Bone marrow (tissue), 2 donors: Measurements from ENCODE around the gene IFI6.
"Not testable (repeated sequence)": the region's sequence is repeated elsewhere in the genome, so short reads cannot be mapped to it uniquely, and the experiment has no call there.

Source experiments
- DNase-seq, 2 donors: peaks; one replicate each; lab custom pipeline; 2025; lab: John Stamatoyannopoulos, UW

The IFI6 gene, protein sequence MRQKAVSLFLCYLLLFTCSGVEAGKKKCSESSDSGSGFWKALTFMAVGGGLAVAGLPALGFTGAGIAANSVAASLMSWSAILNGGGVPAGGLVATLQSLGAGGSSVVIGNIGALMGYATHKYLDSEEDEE

DNA sequence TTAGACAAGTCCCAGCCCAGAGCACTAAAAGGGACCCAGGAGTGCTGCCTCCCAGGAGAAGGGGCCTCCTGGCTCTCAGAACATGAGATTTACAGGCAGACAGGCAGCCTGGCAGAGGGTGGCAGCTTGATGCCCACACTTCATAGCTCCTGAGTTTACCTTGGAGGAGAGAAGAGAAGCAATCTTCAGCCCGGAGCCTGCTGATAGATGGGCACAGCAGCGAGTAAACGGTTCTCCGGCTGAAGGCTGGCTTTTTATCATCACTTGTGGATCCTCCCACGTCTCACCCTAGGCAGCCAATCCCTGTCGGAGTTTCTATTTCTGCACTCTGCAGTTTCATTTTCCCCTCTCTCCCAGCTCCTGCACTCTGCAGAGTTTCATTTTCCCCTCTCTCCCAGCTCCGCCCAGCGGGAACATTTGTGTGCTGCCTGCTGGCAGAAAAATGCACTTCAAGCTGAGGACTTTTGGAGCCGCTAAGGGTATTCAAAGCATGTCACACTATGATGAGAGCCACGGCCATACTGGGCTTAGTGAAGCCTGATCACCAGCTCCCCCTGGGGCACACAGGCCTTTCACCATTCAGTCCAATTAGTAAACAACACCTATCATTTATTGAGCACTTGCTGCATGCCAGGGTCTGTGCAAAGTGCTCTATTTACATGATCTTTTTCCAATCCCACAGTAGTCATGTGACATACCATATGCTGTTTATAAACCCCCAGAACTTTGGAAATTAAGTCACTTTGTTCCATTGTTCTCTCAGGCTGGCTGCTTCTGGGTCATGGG, at the start of gene IFI6:
TSS of gene IFI6 (minus strand) at position 229 of the 786 bp plus-strand sequence. CDS start 2,878 bp downstream, outside the sequence.
- peak; percentile 37 to 97 for DNase-seq

DNA sequence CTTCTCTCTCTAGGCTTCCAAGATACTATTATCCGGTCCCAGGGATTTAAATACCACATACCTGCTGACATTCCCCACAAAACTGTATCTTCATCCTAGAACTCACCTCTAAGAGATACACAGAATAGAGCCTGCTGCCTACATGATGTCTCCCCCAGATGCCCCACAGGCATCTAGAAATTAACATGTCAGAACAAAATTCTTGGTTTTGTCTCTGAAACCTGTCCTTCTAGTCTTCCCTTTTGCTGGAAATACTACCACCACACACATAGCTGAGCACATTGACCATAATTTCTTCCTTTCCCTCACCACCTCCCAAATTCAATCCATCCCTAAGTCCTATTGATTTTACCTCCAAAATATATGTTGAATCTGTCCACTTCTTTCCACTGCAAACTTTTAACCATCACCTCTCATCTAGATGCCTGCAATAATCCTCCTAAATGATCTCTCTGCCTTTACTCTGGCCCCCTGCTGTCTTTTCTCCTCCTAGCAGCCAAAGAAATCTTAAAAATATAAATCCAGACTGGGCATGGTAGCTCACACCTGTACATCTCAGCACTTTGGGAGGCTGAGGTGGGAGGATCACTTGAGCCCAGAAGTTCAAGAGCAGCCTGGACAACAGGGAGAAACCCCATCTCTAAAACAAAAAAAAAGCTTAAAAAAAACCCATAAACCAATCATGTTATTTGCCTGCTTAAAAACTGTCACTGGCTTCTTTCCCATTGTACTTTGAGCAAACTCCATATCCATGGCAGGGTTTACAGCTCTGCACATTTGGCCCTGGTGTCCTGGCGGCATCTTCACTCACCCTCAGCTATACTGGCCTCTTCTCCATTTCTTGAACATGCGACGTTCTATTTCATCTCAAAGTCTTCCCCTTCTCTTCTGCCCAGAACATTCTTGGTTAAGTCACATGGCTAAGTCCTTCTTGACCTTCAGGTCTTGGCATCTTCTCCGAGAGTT, 47.6 kb upstream of the IFI6 start:
- no peak for DNase-seq

DNA sequence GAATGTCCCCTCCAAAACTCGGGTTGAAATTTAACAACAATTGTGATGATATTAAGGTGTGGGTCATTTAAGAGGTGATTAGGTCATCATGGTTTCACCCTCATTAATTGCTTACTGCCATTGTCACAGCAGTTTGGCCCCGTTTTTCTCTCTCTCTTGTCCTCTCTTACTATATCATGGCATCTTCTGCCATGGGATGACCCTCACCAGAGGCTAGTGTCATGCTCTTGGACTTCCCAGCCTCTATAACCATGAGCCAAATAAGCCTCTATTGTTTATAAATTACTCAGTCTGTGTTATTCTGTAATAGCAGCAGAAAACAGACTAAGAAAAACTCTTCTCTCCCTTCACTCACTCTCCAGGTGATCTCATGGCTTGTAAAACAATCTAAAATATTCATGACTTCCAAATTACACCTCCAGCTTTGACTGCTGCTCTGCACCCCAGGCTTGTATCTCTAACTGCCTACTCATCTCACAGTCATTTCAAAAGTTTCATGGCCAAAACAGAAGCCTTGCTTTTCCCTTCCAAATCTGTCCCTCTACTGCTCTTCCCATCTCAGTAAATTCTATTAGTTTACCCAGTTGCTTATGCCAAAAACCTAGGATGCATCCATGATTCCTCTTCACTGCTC, 44.4 kb upstream of the IFI6 start:
- DNase-seq: no peak

DNA sequence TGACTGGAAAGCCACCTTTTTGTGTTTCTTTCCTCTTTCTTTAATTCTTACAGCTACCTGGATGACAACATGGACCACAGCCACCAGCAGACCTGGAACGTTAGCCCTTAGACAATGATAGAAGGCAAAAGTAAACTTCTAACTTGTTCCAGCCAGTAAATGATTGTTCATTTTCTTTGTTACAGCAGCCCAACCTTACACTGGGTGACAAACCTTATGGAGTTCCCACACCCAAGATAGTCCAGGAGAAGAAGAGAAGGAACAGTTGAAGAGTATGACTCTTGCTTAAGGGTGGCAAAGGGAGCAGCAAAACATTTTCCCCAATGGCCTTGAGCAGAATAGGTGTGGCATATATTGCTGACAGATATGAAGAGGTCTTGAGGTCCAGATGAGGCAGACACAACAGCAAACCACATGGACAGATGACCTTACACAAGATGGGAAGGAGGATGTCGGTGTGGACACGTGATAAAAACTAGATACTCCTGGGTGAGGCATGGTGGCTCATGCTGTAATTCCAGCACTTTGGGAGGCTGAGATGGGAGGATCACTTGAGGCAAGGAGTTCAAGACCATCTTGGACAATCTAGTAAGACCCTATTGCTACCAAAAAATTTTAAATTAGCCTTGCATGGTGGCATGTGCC, 42.0 kb upstream of the IFI6 start:
- DNase-seq: no peak

DNA sequence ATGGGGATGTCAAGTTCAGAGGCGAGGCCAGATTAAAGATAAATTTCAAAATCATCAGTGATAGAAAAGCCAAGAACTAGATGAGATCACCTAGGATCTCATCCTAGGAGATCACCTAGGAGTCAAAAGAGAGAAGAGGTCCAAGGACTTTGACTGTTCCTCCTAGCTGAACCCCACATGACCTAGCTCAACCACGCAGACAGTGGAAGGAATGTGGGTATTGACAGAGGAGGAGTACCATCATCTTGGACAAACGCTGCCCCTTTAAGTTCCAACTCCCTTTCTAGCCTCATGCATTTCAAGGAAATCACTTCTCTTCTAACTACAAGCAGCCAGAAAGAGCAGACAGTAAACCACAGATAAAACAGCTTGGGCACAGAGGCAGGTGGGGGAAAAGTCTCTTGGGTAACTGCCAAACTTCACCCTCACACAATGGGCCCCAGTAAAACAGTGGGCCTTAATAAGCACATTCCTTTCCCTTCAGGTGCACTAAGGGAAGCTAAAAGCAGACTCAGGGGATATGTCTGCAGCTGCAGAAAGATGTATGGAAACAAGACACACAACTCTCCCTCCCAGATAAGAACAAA, 41.2 kb upstream of the IFI6 start:
- no peak for DNase-seq

DNA sequence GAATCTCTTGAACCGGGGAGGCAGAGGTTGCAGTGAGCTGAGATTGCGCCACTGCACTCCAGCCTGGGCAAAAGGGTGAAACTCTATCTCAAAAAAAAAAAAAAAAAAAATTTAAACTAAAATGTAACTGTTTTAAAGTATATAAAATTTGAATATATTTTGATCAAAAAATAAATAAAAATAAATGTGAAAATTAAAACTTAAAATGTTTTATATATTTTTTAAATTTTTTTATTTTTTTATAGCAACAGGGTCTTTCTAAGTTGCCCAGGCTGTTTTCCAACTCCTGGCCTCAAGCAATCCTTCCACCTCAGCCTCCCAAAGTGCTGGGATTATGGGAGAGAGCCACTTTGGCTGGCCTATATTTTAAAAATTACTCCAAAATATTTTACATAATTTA, 38.6 kb upstream of the IFI6 start:
- no peak for DNase-seq

DNA sequence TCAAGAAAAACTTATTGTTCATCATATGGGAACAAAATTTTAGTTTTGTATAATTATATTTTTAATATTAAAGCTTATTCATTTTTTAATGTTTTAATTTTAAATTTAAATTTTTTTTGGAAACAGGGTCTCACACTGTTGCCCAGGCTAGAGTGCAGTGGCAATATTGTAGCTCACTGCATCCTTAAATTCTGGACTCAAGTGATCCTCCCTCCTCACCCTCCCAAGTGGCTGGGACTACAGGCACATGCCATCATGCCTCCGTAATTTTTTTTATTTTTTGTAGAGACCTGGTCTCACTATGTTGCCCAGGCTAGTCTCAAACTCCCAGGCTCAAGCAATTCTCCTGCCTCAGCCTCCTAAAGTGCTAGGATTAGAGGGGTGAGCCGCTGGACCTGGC, 33.6 kb upstream of the IFI6 start:
- no peak for DNase-seq

DNA sequence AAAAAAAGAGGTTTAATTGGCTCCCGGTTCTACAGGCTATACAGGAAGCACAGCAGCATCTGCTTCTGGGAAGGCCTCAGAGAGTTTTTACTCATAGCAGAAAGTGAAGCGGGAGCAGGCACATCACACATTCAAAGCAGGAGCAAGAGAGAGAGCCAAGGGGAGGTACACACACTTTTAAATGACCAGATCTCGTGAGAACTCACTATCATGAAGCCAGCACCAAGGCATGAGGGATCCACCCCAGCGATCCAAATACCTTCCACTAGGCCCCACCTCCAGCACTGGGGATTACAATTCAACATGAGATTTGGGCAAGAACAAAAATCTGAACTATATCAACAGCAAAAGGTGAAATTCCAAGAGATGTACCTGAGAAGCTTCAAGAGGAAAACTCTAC, 33.0 kb upstream of the IFI6 start:
- DNase-seq: no peak

DNA sequence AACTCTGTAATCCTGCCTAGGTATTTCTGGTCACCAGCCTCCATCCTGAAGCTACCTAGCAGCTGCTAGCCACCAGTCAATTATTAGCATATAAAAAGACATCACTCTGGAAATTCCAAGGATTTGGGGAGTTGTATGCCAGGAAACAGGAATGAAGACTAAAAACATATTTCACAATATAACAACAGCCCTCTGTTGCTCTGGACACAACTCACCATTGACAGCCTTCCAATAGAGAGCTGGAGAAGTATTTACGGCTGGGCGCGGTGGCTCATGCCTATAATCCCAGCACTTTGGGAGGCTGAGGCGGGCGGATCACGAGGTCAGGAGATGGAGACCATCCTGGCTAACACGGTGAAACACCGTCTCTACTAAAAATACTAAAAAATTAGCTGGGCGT, 24.8 kb upstream of the IFI6 start:
- DNase-seq: not testable (repeated sequence)

DNA sequence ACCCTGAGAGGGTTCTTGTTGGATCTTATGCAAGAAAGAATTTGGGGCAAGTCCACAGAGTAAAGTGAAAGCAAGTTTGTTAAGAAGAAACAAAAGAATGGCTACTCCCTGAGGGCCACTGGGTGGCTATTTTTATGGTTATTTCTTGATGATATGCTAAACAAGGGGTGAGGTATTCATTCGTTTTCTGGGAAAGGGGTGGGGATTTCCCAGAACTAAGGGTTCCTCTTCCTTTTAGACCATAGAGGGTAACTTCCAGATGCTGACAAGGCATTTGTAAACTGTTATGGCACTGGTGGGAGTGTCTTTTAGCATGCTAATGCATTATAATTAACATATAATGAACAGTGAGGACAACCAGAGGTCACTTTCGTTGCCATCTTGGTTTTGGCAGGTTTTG, 18.2 kb upstream of the IFI6 start:
- no peak for DNase-seq

DNA sequence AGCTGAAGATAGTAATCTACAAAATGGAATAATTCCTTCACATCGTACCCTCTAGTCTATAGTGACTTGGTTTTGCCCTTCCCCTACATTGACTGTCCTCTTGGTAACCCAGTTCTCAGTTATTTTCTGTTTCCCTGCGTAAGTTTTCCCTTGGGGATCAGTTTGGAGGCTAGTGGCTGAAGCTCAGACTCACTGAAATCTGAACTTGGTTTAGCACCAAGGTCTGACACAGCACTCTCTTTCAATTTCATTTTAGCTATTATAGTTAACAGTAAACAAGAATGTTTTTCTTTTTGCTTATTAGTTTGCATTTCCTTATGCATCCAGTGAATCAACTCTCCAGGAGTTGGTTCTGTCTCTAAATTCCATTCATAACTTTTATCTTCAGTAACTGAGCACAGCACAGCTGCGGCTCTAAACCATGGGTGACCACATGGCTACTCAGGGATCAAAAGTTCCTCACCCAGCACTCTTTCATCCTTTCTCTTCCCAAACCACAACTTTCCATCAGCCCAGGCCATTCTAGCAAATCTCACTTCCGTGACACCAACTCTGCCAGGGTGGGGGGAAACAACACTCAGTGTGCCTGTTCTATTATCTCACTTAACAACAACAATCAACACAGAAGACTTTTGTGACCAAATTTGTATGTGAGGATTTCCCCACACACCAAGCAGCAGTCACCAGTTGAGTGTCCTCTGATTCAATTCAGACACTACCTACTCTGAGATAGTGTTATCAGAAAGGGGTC, 17.6 kb upstream of the IFI6 start:
- DNase-seq: no peak

DNA sequence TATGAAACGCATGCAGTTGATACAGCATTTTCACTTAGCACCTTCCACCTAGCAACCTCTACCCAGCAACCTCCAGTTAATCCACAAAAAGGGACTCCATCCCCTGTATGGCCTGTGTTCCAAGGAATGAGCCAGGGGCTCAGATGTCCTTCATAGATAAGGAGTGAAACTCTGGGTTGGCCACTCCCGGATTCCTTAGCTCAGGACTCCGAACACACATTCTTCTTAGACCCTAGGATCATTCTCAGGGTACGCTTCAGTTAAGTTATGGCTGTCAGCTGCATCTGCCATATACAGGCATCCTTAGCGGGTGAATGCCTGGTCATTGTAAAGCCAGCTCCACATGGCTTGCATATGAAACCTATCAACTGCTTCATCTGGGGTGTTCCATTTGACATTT, 15.9 kb upstream of the IFI6 start:
- DNase-seq: no peak

DNA sequence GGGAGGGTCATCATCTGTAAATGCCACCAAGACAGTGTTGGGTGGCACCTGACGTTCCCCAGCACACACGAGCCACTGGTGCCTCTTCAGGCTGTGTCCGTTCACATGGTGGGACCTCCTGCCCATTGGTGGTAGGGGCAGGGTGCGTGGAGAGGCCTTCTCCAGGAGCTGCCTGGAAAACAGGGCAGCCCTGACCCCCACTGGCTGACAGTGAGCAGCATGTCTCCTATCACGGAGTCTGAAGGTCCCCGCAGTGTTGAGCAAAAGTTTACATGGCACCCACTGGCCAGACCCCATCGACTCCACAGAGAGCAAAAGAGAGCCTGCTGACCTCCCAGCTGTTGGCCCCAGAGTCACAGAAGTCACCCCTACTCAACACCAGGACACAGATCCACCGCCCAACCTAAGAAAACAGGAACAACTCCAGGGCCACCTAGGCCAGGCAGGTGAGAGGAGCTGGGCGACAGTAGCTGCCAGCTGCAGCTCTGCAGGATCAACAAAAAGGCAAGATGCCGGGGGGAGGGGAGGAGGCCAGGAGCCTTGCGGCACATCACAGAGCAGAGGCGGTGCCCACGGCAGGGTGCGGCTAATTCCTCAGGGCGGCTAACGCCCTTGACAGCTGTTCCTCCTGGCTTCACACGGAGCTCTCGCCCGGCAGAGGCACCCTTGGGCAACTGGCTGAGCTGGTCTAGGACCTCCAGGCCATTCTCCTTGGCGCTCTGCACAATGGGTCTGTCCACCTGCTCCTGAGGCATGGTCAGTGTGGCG, 14.4 kb upstream of the IFI6 start:
- DNase-seq: no peak

DNA sequence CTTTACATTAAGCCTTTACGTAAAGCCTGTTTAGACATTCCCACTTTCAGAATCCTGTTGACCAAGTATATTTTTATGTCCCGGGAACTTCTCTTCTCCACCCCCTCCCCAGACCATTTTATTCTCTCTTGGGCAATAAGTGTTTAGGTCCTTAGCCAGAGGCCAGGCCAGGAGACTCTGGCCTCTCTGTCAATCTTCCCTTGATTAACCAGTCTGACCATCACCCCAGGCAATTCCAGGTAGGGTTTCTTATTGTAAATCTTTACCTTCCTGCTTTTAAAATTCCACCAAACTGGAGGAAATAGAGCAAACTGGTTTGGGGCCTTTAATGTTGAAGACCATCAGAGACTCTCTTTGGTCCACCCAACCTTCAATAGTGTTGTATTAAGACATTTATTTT, 12.2 kb upstream of the IFI6 start:
- DNase-seq: no peak

DNA sequence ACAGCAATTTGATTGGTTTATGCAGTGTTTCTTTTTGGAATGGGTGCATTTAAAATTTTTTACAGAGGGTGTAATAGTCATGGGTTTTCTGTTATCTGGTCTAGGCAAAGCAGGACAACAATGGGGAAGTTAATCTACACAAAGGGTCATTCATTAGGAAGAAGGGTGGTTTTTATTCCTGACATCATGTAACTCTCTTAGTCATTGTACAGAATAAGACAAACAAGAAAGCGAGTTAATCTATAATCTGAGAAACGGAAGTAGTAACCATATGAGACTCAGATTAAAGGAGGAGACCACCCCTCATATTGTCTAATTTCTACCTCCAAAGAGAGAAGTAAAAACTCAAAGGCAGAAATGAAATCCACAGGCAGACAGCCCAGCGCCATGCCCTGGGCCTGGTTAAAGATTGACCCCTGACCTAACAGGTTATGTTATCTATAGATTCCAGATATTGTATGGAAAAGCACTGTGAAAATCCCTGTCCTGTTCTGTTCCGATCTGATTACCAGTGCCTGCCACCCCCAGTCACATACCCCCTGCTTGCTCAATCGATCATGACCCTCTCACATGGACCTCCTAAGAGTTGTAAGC, 10.5 kb upstream of the IFI6 start:
- no peak for DNase-seq

DNA sequence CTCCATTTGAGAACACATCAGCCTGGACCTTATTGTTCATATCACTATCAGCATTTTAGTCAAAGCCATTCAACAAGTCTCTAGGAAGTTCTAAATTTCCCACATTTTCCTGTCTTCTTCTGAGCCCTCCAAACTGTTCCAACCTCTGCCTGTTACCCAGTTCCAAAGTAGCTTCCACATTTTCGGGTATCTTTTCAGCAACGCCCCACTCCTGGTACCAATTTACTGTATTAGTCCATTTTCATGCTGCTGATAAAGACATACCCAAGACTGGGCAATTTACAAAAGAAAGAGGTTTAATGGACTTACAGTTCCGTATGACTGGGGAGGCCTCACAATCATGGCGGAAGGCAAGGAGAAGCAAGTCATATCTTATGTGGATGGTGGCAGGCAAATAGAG, 9.6 kb upstream of the IFI6 start:
- DNase-seq: not testable (repeated sequence)

DNA sequence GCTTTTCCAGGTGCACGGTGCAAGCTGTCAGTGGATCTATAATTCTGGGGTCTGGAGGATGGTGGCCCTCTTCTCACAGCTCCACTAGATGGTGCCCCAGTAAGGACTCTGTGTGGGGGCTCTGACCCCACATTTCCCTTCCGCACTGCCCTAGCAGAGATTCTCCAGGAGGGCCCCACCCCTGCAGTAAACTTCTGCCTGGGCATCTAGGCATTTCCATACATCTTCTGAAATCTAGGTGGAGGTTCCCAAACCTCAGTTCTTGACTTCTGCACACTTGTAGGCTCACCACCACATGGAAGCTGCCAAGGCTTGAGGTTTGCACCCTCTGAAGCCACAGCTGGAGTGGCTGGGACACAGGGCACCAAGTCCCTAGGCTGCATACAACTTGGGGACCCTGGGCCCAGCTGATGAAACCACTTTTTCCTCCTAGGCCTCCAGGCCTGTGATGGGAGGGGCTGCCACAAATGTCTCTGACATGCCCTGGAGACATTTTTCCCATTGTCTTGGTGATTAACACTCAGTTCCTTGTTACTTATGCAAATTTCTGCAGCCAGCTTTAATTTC, 8.3 kb upstream of the IFI6 start:
- DNase-seq: not testable (repeated sequence)

DNA sequence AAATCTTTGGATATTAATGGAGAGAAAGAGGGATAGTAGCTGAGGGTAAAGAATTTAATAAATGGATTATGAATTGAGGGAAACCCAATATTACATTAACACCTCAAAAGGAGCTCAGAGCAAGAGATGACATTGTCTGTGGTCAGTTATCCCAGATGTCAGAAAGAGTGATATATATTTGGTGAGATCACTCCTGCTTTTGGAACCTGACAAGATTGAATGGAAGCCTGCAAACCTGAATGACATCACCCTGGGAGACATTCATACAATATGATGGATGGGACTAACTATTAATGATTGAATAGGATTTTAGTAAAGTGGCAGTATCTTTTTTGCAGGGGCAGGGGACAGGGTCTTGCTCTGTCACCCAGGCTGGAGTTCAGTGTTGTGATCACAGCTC, 6.8 kb upstream of the IFI6 start:
- no peak for DNase-seq

DNA sequence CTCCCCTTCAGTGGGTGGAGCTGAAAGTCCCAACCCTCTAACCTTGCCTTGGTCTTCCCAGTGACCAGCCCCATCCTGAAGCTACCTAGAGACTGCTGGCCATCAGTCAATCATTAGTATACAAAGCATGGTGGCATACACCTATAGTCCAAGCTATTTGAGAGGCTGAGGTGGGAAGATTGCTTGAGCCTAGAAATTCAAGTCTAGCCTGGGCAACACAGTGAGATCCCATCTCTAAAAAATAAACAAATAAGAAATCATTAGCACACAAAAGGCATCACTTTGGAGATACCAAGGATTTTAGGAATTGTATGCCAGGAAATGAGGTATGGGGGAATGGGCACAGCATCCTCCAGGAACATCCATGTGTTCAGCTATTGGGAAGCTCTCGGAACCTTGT, 4.4 kb upstream of the IFI6 start:
- DNase-seq: no peak
